Smooth muscle cell (in vitro differentiated cells): Measurements from ENCODE around the gene GET3. TPM values are rescaled to one million over a fixed set of nuclear protein-coding genes. Genes with fewer than 3 reads are reported as not detected.

Source experiments
- DNase-seq: peaks from one replicate; lab custom pipeline; 2025; ENCODE audit not compliant: unreplicated experiment; lab: John Stamatoyannopoulos, UW
- H2AFZ ChIP-seq: fragments of 200-600 bp; sonication (generic); 2 replicates; pipeline ENCODE4 v1.6.0; 2016; ENCODE audit warnings: antibody characterized with exemption, low read depth, mild to moderate bottlenecking
- H3F3A ChIP-seq: fragments of 200-600 bp; sonication (generic); 2 replicates; pipeline ENCODE4 v1.6.0; 2017; ENCODE audit warnings: antibody characterized with exemption, low read depth
- H3K27ac ChIP-seq: fragments of 200-600 bp; sonication (generic); 2 replicates; pipeline ENCODE4 v1.5.1; 2016; ENCODE audit warnings: low read depth, mild to moderate bottlenecking
- H3K27me3 ChIP-seq: fragments of 200-600 bp; sonication (generic); 2 replicates; pipeline ENCODE4 v1.6.1; 2016; ENCODE audit warnings: low read depth, mild to moderate bottlenecking
- H3K36me3 ChIP-seq: fragments of 200-600 bp; sonication (generic); 2 replicates; pipeline ENCODE4 v1.5.1; 2016; ENCODE audit warnings: low read depth
- H3K4me1 ChIP-seq: fragments of 200-600 bp; sonication (generic); 2 replicates; pipeline ENCODE4 v1.5.1; 2016; ENCODE audit warnings: low read depth
- H3K4me2 ChIP-seq: fragments of 200-600 bp; sonication (generic); 2 replicates; pipeline ENCODE4 v1.6.0; 2016; ENCODE audit warnings: mild to moderate bottlenecking
- H3K4me3 ChIP-seq: fragments of 200-600 bp; sonication (generic); 2 replicates; pipeline ENCODE4 v1.5.1; 2016; ENCODE audit warnings: mild to moderate bottlenecking
- H3K79me2 ChIP-seq: fragments of 200-600 bp; sonication (generic); 2 replicates; pipeline ENCODE4 v1.6.0; 2016; ENCODE audit warnings: low read depth, mild to moderate bottlenecking
- H3K9ac ChIP-seq: fragments of 200-600 bp; sonication (generic); 2 replicates; pipeline ENCODE4 v1.6.0; 2016; ENCODE audit warnings: low read depth
- H3K9me3 ChIP-seq: fragments of 200-600 bp; sonication (generic); replicated peaks from 2 replicates; pipeline ENCODE4 v1.5.1; 2016; ENCODE audit warnings: low read depth
- H4K20me1 ChIP-seq: fragments of 200-600 bp; sonication (generic); 2 replicates; pipeline ENCODE4 v1.6.0; 2016; ENCODE audit warnings: low read depth
- CTCF ChIP-seq: fragments of 200-600 bp; sonication (generic); IDR thresholded peaks from 2 replicates; pipeline ENCODE4 v1.5.1; 2017; ENCODE audit warnings: borderline replicate concordance, mild to moderate bottlenecking, antibody characterized with exemption; ENCODE audit not compliant: insufficient read depth, poor library complexity, severe bottlenecking
- WGBS: methylation state at CpG from one replicate; pipeline ENCODE4 v1.1.7; 2016; ENCODE audit warnings: low lambda C conversion rate; 5-methylcytosine and 5-hydroxymethylcytosine counted together
- polyA plus RNA-seq: library from polyadenylated mRNA; unstranded; fragments of >200 nt; fragmentation: Nextera tagmentation; extraction: Ambion mirVana; gene quantifications from 2 replicates; pipeline ENCODE4 v1.2.1, GENCODE V29; 2016
- total RNA-seq: library from RNA; depleted of rRNA; stranded (reverse); fragments of >200 nt; gene quantifications from 2 replicates; pipeline ENCODE4 v1.2.3, GENCODE V29; 2014

Gene GET3
- total and polyA plus RNA-seq, 2 experiments from 2014 or later: 51.4 to 99.6 TPM

DNA sequence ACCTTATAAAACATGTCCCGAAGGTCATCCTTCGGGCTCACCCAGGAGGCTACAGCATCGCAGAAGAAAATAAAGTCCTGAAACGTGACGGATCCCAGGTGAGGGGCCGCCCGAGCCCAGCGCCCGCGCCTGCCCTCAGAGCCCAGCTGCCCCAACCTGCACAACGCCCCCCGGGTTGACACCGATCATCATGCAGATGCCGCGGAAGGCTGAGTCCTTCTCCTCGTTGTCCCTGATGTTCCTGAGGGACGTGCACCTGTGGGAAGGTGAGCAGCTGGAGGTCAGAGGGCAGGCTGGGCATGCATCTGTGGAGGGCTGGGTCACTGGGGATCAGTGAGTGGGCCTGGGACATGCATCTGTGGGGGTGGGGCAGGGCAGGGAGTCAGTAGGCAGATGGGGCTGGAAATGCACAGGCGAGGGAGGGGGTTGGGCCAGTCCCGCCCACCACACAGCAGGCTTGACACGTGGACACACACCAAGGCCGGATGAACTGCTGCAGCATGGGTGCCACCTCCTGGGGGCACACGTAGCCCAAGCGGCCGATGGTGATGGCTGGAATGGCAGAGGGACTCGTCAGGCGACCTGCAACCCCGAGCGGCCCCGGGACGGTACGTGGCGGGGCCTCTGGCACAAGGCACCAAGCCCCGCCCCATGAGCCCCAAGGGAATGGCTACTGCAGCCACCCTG lies 35.6 kb upstream of the GET3 start:
- H2AFZ ChIP-seq: no peak overlapping the region
- no peak overlapping the region for H3K4me3 ChIP-seq
- TF ChIP-seq CTCF: no peak
- WGBS: 97% methylated on average over 31 of the region's 33 CpGs
- H3F3A ChIP-seq: peaks cover 6% of the 10 kb centered on the region
- H3K36me3 ChIP-seq: no peaks in the 10 kb centered on the region
- no peaks in the 10 kb centered on the region for H3K27me3 ChIP-seq
- H3K9me3 ChIP-seq: no peaks in the 10 kb centered on the region
- no peaks in the 10 kb centered on the region for H4K20me1 ChIP-seq
- no peaks in the 10 kb centered on the region for H3K4me1 ChIP-seq
- no peak for DNase-seq
- H3K4me2 ChIP-seq: no peak overlapping the region
- no peak overlapping the region for H3K9ac ChIP-seq
- H3K79me2 ChIP-seq: no peaks in the 10 kb centered on the region
- no peak overlapping the region for H3K27ac ChIP-seq

DNA sequence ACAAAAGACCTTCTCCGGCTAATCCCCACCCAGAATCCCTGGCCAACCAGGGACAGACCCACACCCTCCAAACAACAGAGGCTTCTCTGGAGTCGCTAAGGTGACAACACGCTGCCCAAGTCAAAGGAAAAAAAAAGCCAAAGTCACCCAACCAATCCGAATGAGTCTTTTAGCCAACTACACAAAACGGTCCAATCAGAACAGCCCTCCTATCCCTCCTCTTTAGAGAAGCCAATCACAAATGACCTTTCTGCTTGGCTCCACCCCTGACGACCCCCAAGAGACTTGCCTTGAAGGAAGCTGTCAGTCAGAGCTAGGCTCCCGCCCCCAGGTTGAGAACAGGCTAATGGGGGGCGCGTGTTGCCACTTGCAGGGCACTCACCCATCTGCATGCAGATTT lies 34.3 kb upstream of the GET3 start:
- 87% methylated on average over 9 of the region's 9 CpGs for WGBS
- no peaks in the 10 kb centered on the region for H3K36me3 ChIP-seq
- DNase-seq: no peak

GRCh38 chr19:12705169-12705568 lies 32.1 kb upstream of the GET3 start:
- peaks cover 6% of the 10 kb centered on the region for H3K36me3 ChIP-seq
- no peaks in the 10 kb centered on the region for H4K20me1 ChIP-seq
- no peaks in the 10 kb centered on the region for H3K4me1 ChIP-seq
- no peak overlapping the region for H3K4me2 ChIP-seq
- no peak overlapping the region for H3K9ac ChIP-seq
- TF ChIP-seq CTCF: no peak
- H3K79me2 ChIP-seq: no peaks in the 10 kb centered on the region
- H3K9me3 ChIP-seq: no peaks in the 10 kb centered on the region
- 98% methylated on average over 13 of the region's 13 CpGs for WGBS
- no peak overlapping the region for H3K4me3 ChIP-seq
- H2AFZ ChIP-seq: no peak overlapping the region
- H3K27me3 ChIP-seq: no peaks in the 10 kb centered on the region
- H3K27ac ChIP-seq: no peak overlapping the region
- no peaks in the 10 kb centered on the region for H3F3A ChIP-seq
- DNase-seq: no peak

More for the DNA sequence above, 34.3 kb upstream of the GET3 start:
- Histone ChIP-seq H4K20me1 (no peaks in the 10 kb centered on the region), H3K79me2 (no peaks in the 10 kb centered on the region), H2AFZ (no peak overlapping the region), H3K4me2 (no peak overlapping the region), H3K4me1 (no peaks in the 10 kb centered on the region), H3K27ac (no peak overlapping the region), H3K9ac (no peak overlapping the region), H3K4me3 (no peak overlapping the region), H3K9me3 (no peaks in the 10 kb centered on the region), H3K27me3 (no peaks in the 10 kb centered on the region), H3F3A (peaks cover 5% of the 10 kb centered on the region)
- TF ChIP-seq CTCF: no peak
